Left ventricle myocardium inferior (tissue), 1 donor: Measurements from ENCODE around the gene MAPT. TPM values are rescaled to one million over a fixed set of nuclear protein-coding genes. Genes with fewer than 3 reads are reported as not detected.

Experiments
- DNase-seq: peaks from one replicate; pipeline ENCODE4 v3.0.0-alpha.2; 2020
- H3K27ac ChIP-seq: fragments of 200-600 bp; replicated peaks from 2 replicates; pipeline ENCODE4 v1.8.0; 2021
- H3K27me3 ChIP-seq: fragments of 200-600 bp; 2 replicates; pipeline ENCODE4 v1.8.0; 2021; ENCODE audit warnings: low read depth
- H3K36me3 ChIP-seq: fragments of 200-600 bp; 2 replicates; pipeline ENCODE4 v1.8.0; 2021
- H3K4me1 ChIP-seq: fragments of 200-600 bp; 2 replicates; pipeline ENCODE4 v1.8.0; 2021
- H3K4me3 ChIP-seq: fragments of 200-600 bp; 2 replicates; pipeline ENCODE4 v1.8.0; 2021; ENCODE audit warnings: mild to moderate bottlenecking, moderate library complexity
- H3K9me3 ChIP-seq: fragments of 200-600 bp; replicated peaks from 2 replicates; pipeline ENCODE4 v1.8.0; 2021
- CTCF ChIP-seq: fragments of 200-600 bp; IDR thresholded peaks from 2 replicates; pipeline ENCODE4 v1.8.0; 2021; ENCODE audit warnings: antibody characterized with exemption, mild to moderate bottlenecking, borderline replicate concordance
- intact Hi-C: fragments of 100-400 bp; cut with micrococcal nuclease; formaldehyde crosslinking; loops from one replicate; pipeline ENCODE4 v1.11.0; 2022
- total RNA-seq: library from RNA; stranded (reverse); fragmentation: NEBNext Ultra II Directional; extraction: Animal tissue kit (Norgen Biotek cat#: 25700); gene quantifications from one replicate; pipeline ENCODE4 v1.2.1, GENCODE V29; 2021
- donor health status: DM: no; HTN: yes; CAD: no; lungs with severe emphysema.

Gene MAPT
- total RNA-seq, 1 donor from 2014 or later: 28.6 TPM

GRCh38 chr17:45949755-45950320 lies 55.5 kb downstream of the MAPT start:
- intact Hi-C loops: no loop called here
- H3K4me3 ChIP-seq: no peak overlapping the region
- H3K4me1 ChIP-seq: peaks cover 15% of the 10 kb centered on the region
- no peaks in the 10 kb centered on the region for H3K9me3 ChIP-seq
- no peak for DNase-seq
- peaks cover 31% of the 10 kb centered on the region for H3K27me3 ChIP-seq
- TF ChIP-seq CTCF: no peak
- H3K27ac ChIP-seq: no peak overlapping the region
- H3K36me3 ChIP-seq: no peaks in the 10 kb centered on the region

- DNase-seq: no peak
- Histone ChIP-seq H3K4me1 (peaks cover 15% of the 10 kb centered on the region), H3K4me3 (no peak overlapping the region), H3K27me3 (peaks cover 31% of the 10 kb centered on the region), H3K27ac (no peak overlapping the region), H3K9me3 (no peaks in the 10 kb centered on the region), H3K36me3 (no peaks in the 10 kb centered on the region)
- intact Hi-C loops: no loop called here
- no peak for TF ChIP-seq CTCF
These were observed 56.5 kb downstream of the MAPT start for GRCh38 chr17:45950888-45951287.

GRCh38 chr17:45951403-45951802 lies 57.0 kb downstream of the MAPT start:
- no peak for TF ChIP-seq CTCF
- H3K4me3 ChIP-seq: no peak overlapping the region
- DNase-seq: no peak
- H3K36me3 ChIP-seq: no peaks in the 10 kb centered on the region
- H3K9me3 ChIP-seq: no peaks in the 10 kb centered on the region
- intact Hi-C loops: no loop called here
- H3K27ac ChIP-seq: no peak overlapping the region
- peaks cover 15% of the 10 kb centered on the region for H3K4me1 ChIP-seq
- peaks cover 31% of the 10 kb centered on the region for H3K27me3 ChIP-seq

GRCh38 chr17:45951941-45952340 lies 57.6 kb downstream of the MAPT start:
- no peak for TF ChIP-seq CTCF
- Histone ChIP-seq H3K27me3 (peaks cover 31% of the 10 kb centered on the region), H3K4me1 (peaks cover 15% of the 10 kb centered on the region), H3K4me3 (no peak overlapping the region), H3K27ac (no peak overlapping the region), H3K36me3 (no peaks in the 10 kb centered on the region), H3K9me3 (no peaks in the 10 kb centered on the region)
- intact Hi-C loops: no loop called here
- no peak for DNase-seq

GRCh38 chr17:45952814-45953320 lies 58.5 kb downstream of the MAPT start:
- Histone ChIP-seq H3K9me3 (no peaks in the 10 kb centered on the region), H3K36me3 (no peaks in the 10 kb centered on the region), H3K4me1 (peaks cover 15% of the 10 kb centered on the region), H3K27ac (no peak overlapping the region), H3K27me3 (peaks cover 31% of the 10 kb centered on the region), H3K4me3 (no peak overlapping the region)
- no peak for TF ChIP-seq CTCF
- intact Hi-C loops: no loop called here
- DNase-seq: no peak
